Keratinocyte (primary cell): ENCODE measurements around the gene MAP4K3. TPM values are rescaled to one million over a fixed set of nuclear protein-coding genes. Genes with fewer than 3 reads are reported as not detected.
"Not testable (repeated sequence)": the region's sequence is repeated elsewhere in the genome, so short reads cannot be mapped to it uniquely, and the experiment has no call there.

Source experiments
- DNase-seq: peaks from one replicate; pipeline ENCODE4 v3.0.0-alpha.2; 2011; ENCODE audit warnings: low read depth, missing footprints, low spot score
- FAIRE-seq: peaks from 2 replicates; lab custom pipeline; 2011; peaks lifted over from hg19 to GRCh38; lab: Jason Lieb, UNC
- H2AFZ ChIP-seq: 2 replicates; pipeline ENCODE4 v1.6.0; 2012; ENCODE audit warnings: low read length, control low read depth, inconsistent platforms; ENCODE audit not compliant: control insufficient read depth
- H3K27ac ChIP-seq: 2 replicates; pipeline ENCODE4 v1.5.1; 2011; ENCODE audit warnings: low read length; ENCODE audit not compliant: control insufficient read depth, insufficient read depth
- H3K27me3 ChIP-seq: 3 replicates; pipeline ENCODE4 v1.6.0; 2011; ENCODE audit warnings: low read length; ENCODE audit not compliant: control insufficient read depth, insufficient read depth; ENCODE audit errors: extremely low read depth
- H3K36me3 ChIP-seq, 2 experiments: 2 replicates in 1 of 2; 3 replicates in 1 of 2; pipeline ENCODE4 v1.5.1; 2011; ENCODE audit warnings: low read length in 2 of 2, mild to moderate bottlenecking in 1 of 2; ENCODE audit not compliant: control insufficient read depth in 2 of 2, insufficient read depth in 2 of 2; ENCODE audit errors: extremely low read depth in 1 of 2
- H3K4me1 ChIP-seq: 3 replicates; pipeline ENCODE4 v1.5.1; 2011; ENCODE audit warnings: low read length; ENCODE audit not compliant: control insufficient read depth, insufficient read depth; ENCODE audit errors: extremely low read depth
- H3K4me2 ChIP-seq: 3 replicates; pipeline ENCODE4 v1.6.0; 2011; ENCODE audit warnings: low read depth, low read length; ENCODE audit not compliant: control insufficient read depth, insufficient read depth; ENCODE audit errors: extremely low read depth
- H3K4me3 ChIP-seq, 3 experiments: fragments of 200-600 bp in 1 of 3; sonication (generic) in 1 of 3; 2 replicates in 2 of 3; 3 replicates in 1 of 3; pipeline ENCODE4 v1.5.1; 2011 to 2016; ENCODE audit warnings: low read length in 3 of 3, mild to moderate bottlenecking in 3 of 3, control low read depth in 2 of 3, inconsistent platforms in 1 of 3, low read depth in 1 of 3, mixed read lengths in 1 of 3, mixed run types in 1 of 3, moderate library complexity in 1 of 3; ENCODE audit not compliant: control insufficient read depth in 2 of 3, insufficient read depth in 2 of 3; ENCODE audit errors: extremely low read depth in 1 of 3
- H3K79me2 ChIP-seq: 2 replicates; pipeline ENCODE4 v1.6.0; 2012; ENCODE audit warnings: low read length; ENCODE audit not compliant: control insufficient read depth, insufficient read depth
- H3K9ac ChIP-seq: 3 replicates; pipeline ENCODE4 v1.6.0; 2011; ENCODE audit warnings: low read length; ENCODE audit not compliant: control insufficient read depth, insufficient read depth; ENCODE audit errors: extremely low read depth
- H3K9me1 ChIP-seq: 3 replicates; pipeline ENCODE4 v1.6.0; 2011; ENCODE audit warnings: low read length; ENCODE audit not compliant: control insufficient read depth, insufficient read depth; ENCODE audit errors: extremely low read depth
- H3K9me3 ChIP-seq: 2 replicates; pipeline ENCODE4 v1.5.1; 2012; ENCODE audit warnings: low read depth, low read length; ENCODE audit not compliant: control insufficient read depth
- H4K20me1 ChIP-seq: 3 replicates; pipeline ENCODE4 v1.6.0; 2011; ENCODE audit warnings: low read length; ENCODE audit not compliant: control insufficient read depth, insufficient read depth; ENCODE audit errors: extremely low read depth
- CTCF ChIP-seq, 3 experiments: IDR thresholded peaks in 1 of 3; conservative IDR thresholded peaks in 1 of 3; optimal IDR thresholded peaks in 1 of 3; 2 replicates in 2 of 3; 3 replicates in 1 of 3; pipeline versions ENCODE3 to v1.5.1; 2011; ENCODE audit warnings: low read length in 3 of 3, mild to moderate bottlenecking in 3 of 3, moderate library complexity in 2 of 3, control low read depth in 1 of 3, inconsistent platforms in 1 of 3; ENCODE audit not compliant: insufficient read depth in 2 of 3; ENCODE audit errors: extremely low read depth in 1 of 3
- EZH2 ChIP-seq: IDR thresholded peaks from one replicate; pipeline ENCODE4 v1.6.1; 2012; ENCODE audit warnings: inconsistent platforms, mild to moderate bottlenecking, low read length, moderate library complexity
- dilution Hi-C: fragments of 300-500 bp; cut with MboI; formaldehyde crosslinking; loops from one replicate; pipeline ENCODE4 v1.7.0; 2020; ENCODE audit warnings: low sequenced_read_pairs; ENCODE audit not compliant: extremely low pct_ligation_motif_present
- polyA plus RNA-seq, 5 experiments: library from polyadenylated mRNA; depleted of rRNA in 3 of 5; stranded (reverse) in 3 of 5; stranded (forward) in 1 of 5; unstranded in 1 of 5; fragments of >200 nt; gene quantifications; 1 replicate in 1 of 5; 2 replicates in 3 of 5; 3 replicates in 1 of 5; pipeline versions ENCODE4 v1.2.1 to v1.2.3, GENCODE V29; 2011 to 2012; ENCODE audit warnings: missing spikeins in 2 of 5, low read depth in 1 of 5, low replicate concordance in 1 of 5

The MAP4K3 gene
- polyA plus RNA-seq, 1 donor (not counting 4 experiments of a cell fraction or from before 2014, with no cell fraction given), result 19.4 TPM

- H3K9me3 ChIP-seq, result peaks cover 15% of the 10 kb centered on the region
- H2AFZ ChIP-seq, result no peak overlapping the region
- TF ChIP-seq EZH2, result no peak
- no peak for TF ChIP-seq CTCF (optimal IDR thresholded peaks at IDR 0.05 in 1 of 3, IDR thresholded peaks at IDR 0.05 in 1 of 3, conservative IDR thresholded peaks at IDR 0.05 in 1 of 3; ENCODE audit: extremely low read depth in 1 of 3, insufficient read depth in 2 of 3, low read length in 3 of 3)
- peaks cover 14% of the 10 kb centered on the region for H3K79me2 ChIP-seq
- dilution Hi-C loops, result no loop called here
- DNase-seq (no peak), FAIRE-seq (no peak)
- H3K9ac ChIP-seq, result no peak overlapping the region
- no peak overlapping the region for H3K4me3 ChIP-seq
- no peaks in the 10 kb centered on the region for H4K20me1 ChIP-seq
- H3K9me1 ChIP-seq, result no peaks in the 10 kb centered on the region
- H3K36me3 ChIP-seq, result peaks cover 0 to 2% of the 10 kb centered on the region in 2 experiments
- H3K27me3 ChIP-seq, result no peaks in the 10 kb centered on the region
- no peaks in the 10 kb centered on the region for H3K4me1 ChIP-seq
- H3K4me2 ChIP-seq, result no peak overlapping the region
- H3K27ac ChIP-seq, result no peak overlapping the region
Measured at GRCh38 chr2:39361511-39361910, 75.6 kb downstream of the MAP4K3 start.

- H3K4me2 ChIP-seq, H3K9me1 ChIP-seq, H2AFZ ChIP-seq, H3K36me3 ChIP-seq, H4K20me1 ChIP-seq, H3K4me3 ChIP-seq, dilution Hi-C loops, DNase-seq, H3K27ac ChIP-seq, H3K27me3 ChIP-seq, H3K9ac ChIP-seq, FAIRE-seq, H3K4me1 ChIP-seq: not testable (repeated sequence)
- peaks cover 14% of the 10 kb centered on the region for H3K79me2 ChIP-seq
- H3K9me3 ChIP-seq, result peaks cover 15% of the 10 kb centered on the region
Measured at GRCh38 chr2:39360342-39360741, 76.7 kb downstream of the MAP4K3 start.

- no peaks in the 10 kb centered on the region for H3K36me3 ChIP-seq
- no peaks in the 10 kb centered on the region for H3K9me1 ChIP-seq
- FAIRE-seq (no peak), DNase-seq (no peak)
- H4K20me1 ChIP-seq, result no peaks in the 10 kb centered on the region
- no peak overlapping the region for H3K27ac ChIP-seq
- H3K79me2 ChIP-seq, result peaks cover 14% of the 10 kb centered on the region
- H3K9me3 ChIP-seq, result peaks cover 15% of the 10 kb centered on the region
- no peaks in the 10 kb centered on the region for H3K4me1 ChIP-seq
- TF ChIP-seq EZH2, result no peak
- no peak for TF ChIP-seq CTCF (optimal IDR thresholded peaks at IDR 0.05 in 1 of 3, IDR thresholded peaks at IDR 0.05 in 1 of 3, conservative IDR thresholded peaks at IDR 0.05 in 1 of 3; ENCODE audit: extremely low read depth in 1 of 3, insufficient read depth in 2 of 3, low read length in 3 of 3)
- H3K9ac ChIP-seq, result no peak overlapping the region
- H3K27me3 ChIP-seq, result no peaks in the 10 kb centered on the region
- dilution Hi-C loops, result no loop called here
- no peak overlapping the region for H3K4me3 ChIP-seq
- no peak overlapping the region for H2AFZ ChIP-seq
- no peak overlapping the region for H3K4me2 ChIP-seq
Measured at GRCh38 chr2:39359453-39360038, 77.5 kb downstream of the MAP4K3 start.
